Mesothelial cell of epicardium (in vitro differentiated cells): ENCODE data around the gene NEBL. TPM values are rescaled to one million over a fixed set of nuclear protein-coding genes. Genes with fewer than 3 reads are reported as not detected.

Experiments
- DNase-seq, 2 experiments: peaks; one replicate each; pipeline ENCODE4 v3.0.0; 2021; ENCODE audit warnings: low spot score in 2 of 2; ENCODE audit not compliant: unreplicated experiment in 2 of 2
- H3K27ac Mint-ChIP-seq: 2 replicates; pipeline ENCODE4 v1.8.0; 2021; ENCODE audit warnings: mixed read lengths
- H3K27me3 Mint-ChIP-seq: 2 replicates; pipeline ENCODE4 v1.8.0; 2021; ENCODE audit warnings: low read depth, mixed read lengths
- H3K36me3 Mint-ChIP-seq: 2 replicates; pipeline ENCODE4 v1.8.0; 2021; ENCODE audit warnings: mixed read lengths
- H3K4me1 Mint-ChIP-seq: 2 replicates; pipeline ENCODE4 v1.8.0; 2021; ENCODE audit warnings: mixed read lengths
- H3K4me3 Mint-ChIP-seq: 2 replicates; pipeline ENCODE4 v1.8.0; 2021; ENCODE audit warnings: mild to moderate bottlenecking, moderate library complexity, mixed read lengths
- H3K9me3 Mint-ChIP-seq: 2 replicates; pipeline ENCODE4 v1.8.0; 2021; ENCODE audit warnings: mixed read lengths
- CTCF ChIP-seq: fragments of 200-600 bp; sonication (generic); IDR thresholded peaks from one replicate; pipeline ENCODE4 v1.5.0; 2021; ENCODE audit warnings: antibody characterized with exemption; ENCODE audit not compliant: unreplicated experiment
- total RNA-seq: library from RNA; stranded (reverse); gene quantifications from 3 replicates; pipeline ENCODE4 v1.2.1, GENCODE V29; 2021

NEBL gene
- total RNA-seq, 1 donor from 2014 or later, result 13.0 TPM

- DNase-seq, result no peak
- Mint-ChIP-seq H3K4me3 (no peak overlapping the region), H3K36me3 (no peaks in the 10 kb centered on the region), H3K27ac (no peak overlapping the region), H3K4me1 (peaks cover 10% of the 10 kb centered on the region), H3K9me3 (peaks cover 4% of the 10 kb centered on the region), H3K27me3 (no peaks in the 10 kb centered on the region)
- no peak for TF ChIP-seq CTCF
These were observed 90.6 kb downstream of the NEBL start for GRCh38 chr10:20806487-20806886.

GRCh38 chr10:20797290-20797689, 99.8 kb downstream of the NEBL start:
- DNase-seq, result no peak
- Mint-ChIP-seq H3K36me3 (no peaks in the 10 kb centered on the region), H3K27ac (no peak overlapping the region), H3K4me3 (no peak overlapping the region), H3K9me3 (peaks cover 6% of the 10 kb centered on the region), H3K27me3 (no peaks in the 10 kb centered on the region), H3K4me1 (no peaks in the 10 kb centered on the region)
- no peak for TF ChIP-seq CTCF

DNA sequence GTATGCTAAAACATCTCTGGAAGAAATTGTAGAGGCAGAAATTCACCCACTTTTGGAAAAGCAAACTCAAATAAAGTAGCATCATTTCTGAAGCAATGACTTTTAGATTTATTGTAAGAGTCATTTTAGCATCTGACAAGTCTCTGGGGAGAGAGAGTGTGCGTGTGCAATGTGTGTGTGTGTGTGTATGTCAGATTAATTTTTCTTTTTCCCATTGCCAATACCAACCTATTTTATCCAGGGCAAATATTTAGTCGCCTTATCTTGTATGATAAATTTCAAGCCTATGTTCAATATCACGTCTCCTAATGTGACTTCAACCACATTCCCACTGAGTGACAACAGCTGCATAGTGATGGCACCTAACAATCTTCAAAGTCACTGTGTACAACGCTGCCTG, 101.7 kb downstream of the NEBL start:
- no peaks in the 10 kb centered on the region for H3K4me1 Mint-ChIP-seq
- no peaks in the 10 kb centered on the region for H3K36me3 Mint-ChIP-seq
- no peak overlapping the region for H3K4me3 Mint-ChIP-seq
- peaks cover 11% of the 10 kb centered on the region for H3K9me3 Mint-ChIP-seq
- TF ChIP-seq CTCF, result no peak
- no peak overlapping the region for H3K27ac Mint-ChIP-seq
- H3K27me3 Mint-ChIP-seq, result no peaks in the 10 kb centered on the region
- no peak for DNase-seq

DNA sequence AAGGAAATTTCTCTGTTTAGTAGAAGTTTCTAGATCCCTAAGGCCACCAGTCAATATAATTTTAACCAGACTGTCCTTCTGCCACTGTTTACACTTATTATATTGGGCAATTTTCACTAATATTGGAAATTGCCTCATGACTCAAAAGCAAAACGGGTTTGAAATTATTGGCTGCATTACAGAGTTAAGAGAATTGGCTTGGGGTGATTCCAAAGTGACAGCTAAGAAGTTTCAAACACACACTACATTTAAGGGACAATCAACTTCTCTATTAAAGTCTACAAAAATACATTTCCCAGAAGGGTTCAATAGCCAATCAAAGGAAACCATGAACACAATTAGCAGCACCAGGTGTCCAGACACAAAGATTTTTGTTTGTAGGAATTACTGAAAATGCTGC, 111.9 kb downstream of the NEBL start:
- no peaks in the 10 kb centered on the region for H3K4me1 Mint-ChIP-seq
- no peak for TF ChIP-seq CTCF
- no peak overlapping the region for H3K27ac Mint-ChIP-seq
- DNase-seq, result no peak
- no peaks in the 10 kb centered on the region for H3K27me3 Mint-ChIP-seq
- no peak overlapping the region for H3K4me3 Mint-ChIP-seq
- no peaks in the 10 kb centered on the region for H3K36me3 Mint-ChIP-seq
- peaks cover 3% of the 10 kb centered on the region for H3K9me3 Mint-ChIP-seq

- TF ChIP-seq CTCF, result no peak
- Mint-ChIP-seq H3K4me1 (peaks cover 25% of the 10 kb centered on the region), H3K36me3 (no peaks in the 10 kb centered on the region), H3K27me3 (no peaks in the 10 kb centered on the region), H3K9me3 (peaks cover 9% of the 10 kb centered on the region), H3K4me3 (no peak overlapping the region), H3K27ac (no peak overlapping the region)
- DNase-seq, result no peak
These were observed 118.9 kb downstream of the NEBL start for GRCh38 chr10:20778008-20778757.
